ENCODE measurements around the gene ZNF219. TPM values are rescaled to one million over a fixed set of nuclear protein-coding genes. Genes with fewer than 3 reads are reported as not detected.

Gene ZNF219
- polyA plus RNA-seq, 1 donor from 2014 or later: 40.6 TPM

- H4K20me1 ChIP-seq (ENCODE audit: insufficient read depth): no peaks in the 10 kb centered on the region
- peaks cover 7% of the 10 kb centered on the region for H3K36me3 ChIP-seq (ENCODE audit: insufficient read depth, low read length)
Observed at GRCh38 chr14:21090940-21091663, 7.4 kb downstream of the ZNF219 start.

GRCh38 chr14:21090194-21090939, 8.1 kb downstream of the ZNF219 start:
- Histone ChIP-seq H3K27ac (ENCODE audit: low read length) (no peak overlapping the region), H3K9me2 (ENCODE audit: insufficient read depth, low read length) (no peaks in the 10 kb centered on the region), H3F3A (ENCODE audit: insufficient read depth, low read length, poor library complexity, severe bottlenecking) (peaks cover 28% of the 10 kb centered on the region), H3K79me2 (replicated peaks; ENCODE audit: insufficient read depth, low read length) (peaks cover 16% of the 10 kb centered on the region), H3K4me2 (ENCODE audit: low read length) (no peak overlapping the region), H3K4me3 (ENCODE audit: low read length) (no peak overlapping the region), H4K20me1 (ENCODE audit: insufficient read depth) (no peaks in the 10 kb centered on the region), H3K9ac (ENCODE audit: low read length) (no peak overlapping the region), H3K36me3 (ENCODE audit: insufficient read depth, low read length) (peaks cover 10% of the 10 kb centered on the region), H3K9me3 (ENCODE audit: low read length) (no peaks in the 10 kb centered on the region), H2AFZ (ENCODE audit: low read depth, low read length) (no peak overlapping the region), H3K27me3 (ENCODE audit: insufficient read depth, low read depth, low read length) (no peaks in the 10 kb centered on the region)
- TF ChIP-seq RAD21 (conservative IDR thresholded peaks at IDR 0.05) (no peak), EZH2 (IDR thresholded peaks at IDR 0.05; ENCODE audit: borderline replicate concordance, insufficient read depth, low read length, poor library complexity, severe bottlenecking) (no peak), SMC3 (conservative IDR thresholded peaks at IDR 0.05; ENCODE audit: poor library complexity) (no peak), MXI1 (conservative IDR thresholded peaks at IDR 0.05; ENCODE audit: poor library complexity, severe bottlenecking) (no peak), TAF1 (IDR thresholded peaks at IDR 0.05; ENCODE audit: low read depth) (no peak)
- TF ChIP-seq, protein P1, sequence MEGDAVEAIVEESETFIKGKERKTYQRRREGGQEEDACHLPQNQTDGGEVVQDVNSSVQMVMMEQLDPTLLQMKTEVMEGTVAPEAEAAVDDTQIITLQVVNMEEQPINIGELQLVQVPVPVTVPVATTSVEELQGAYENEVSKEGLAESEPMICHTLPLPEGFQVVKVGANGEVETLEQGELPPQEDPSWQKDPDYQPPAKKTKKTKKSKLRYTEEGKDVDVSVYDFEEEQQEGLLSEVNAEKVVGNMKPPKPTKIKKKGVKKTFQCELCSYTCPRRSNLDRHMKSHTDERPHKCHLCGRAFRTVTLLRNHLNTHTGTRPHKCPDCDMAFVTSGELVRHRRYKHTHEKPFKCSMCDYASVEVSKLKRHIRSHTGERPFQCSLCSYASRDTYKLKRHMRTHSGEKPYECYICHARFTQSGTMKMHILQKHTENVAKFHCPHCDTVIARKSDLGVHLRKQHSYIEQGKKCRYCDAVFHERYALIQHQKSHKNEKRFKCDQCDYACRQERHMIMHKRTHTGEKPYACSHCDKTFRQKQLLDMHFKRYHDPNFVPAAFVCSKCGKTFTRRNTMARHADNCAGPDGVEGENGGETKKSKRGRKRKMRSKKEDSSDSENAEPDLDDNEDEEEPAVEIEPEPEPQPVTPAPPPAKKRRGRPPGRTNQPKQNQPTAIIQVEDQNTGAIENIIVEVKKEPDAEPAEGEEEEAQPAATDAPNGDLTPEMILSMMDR (IDR thresholded peaks at IDR 0.05; ENCODE audit: poor library complexity, severe bottlenecking): no peak
- TF ChIP-seq, protein P2, sequence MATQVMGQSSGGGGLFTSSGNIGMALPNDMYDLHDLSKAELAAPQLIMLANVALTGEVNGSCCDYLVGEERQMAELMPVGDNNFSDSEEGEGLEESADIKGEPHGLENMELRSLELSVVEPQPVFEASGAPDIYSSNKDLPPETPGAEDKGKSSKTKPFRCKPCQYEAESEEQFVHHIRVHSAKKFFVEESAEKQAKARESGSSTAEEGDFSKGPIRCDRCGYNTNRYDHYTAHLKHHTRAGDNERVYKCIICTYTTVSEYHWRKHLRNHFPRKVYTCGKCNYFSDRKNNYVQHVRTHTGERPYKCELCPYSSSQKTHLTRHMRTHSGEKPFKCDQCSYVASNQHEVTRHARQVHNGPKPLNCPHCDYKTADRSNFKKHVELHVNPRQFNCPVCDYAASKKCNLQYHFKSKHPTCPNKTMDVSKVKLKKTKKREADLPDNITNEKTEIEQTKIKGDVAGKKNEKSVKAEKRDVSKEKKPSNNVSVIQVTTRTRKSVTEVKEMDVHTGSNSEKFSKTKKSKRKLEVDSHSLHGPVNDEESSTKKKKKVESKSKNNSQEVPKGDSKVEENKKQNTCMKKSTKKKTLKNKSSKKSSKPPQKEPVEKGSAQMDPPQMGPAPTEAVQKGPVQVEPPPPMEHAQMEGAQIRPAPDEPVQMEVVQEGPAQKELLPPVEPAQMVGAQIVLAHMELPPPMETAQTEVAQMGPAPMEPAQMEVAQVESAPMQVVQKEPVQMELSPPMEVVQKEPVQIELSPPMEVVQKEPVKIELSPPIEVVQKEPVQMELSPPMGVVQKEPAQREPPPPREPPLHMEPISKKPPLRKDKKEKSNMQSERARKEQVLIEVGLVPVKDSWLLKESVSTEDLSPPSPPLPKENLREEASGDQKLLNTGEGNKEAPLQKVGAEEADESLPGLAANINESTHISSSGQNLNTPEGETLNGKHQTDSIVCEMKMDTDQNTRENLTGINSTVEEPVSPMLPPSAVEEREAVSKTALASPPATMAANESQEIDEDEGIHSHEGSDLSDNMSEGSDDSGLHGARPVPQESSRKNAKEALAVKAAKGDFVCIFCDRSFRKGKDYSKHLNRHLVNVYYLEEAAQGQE (IDR thresholded peaks at IDR 0.05; ENCODE audit: borderline replicate concordance): no peak

More at GRCh38 chr14:21090940-21091663, 7.4 kb downstream of the ZNF219 start:
- H3K9me3 ChIP-seq (ENCODE audit: low read length): no peaks in the 10 kb centered on the region
- no peak overlapping the region for H3K4me2 ChIP-seq (ENCODE audit: low read length)
- H3K27me3 ChIP-seq (ENCODE audit: insufficient read depth, low read depth, low read length): no peaks in the 10 kb centered on the region
- H3K9me2 ChIP-seq (ENCODE audit: insufficient read depth, low read length): no peaks in the 10 kb centered on the region
- H3F3A ChIP-seq (ENCODE audit: insufficient read depth, low read length, poor library complexity, severe bottlenecking): peaks cover 23% of the 10 kb centered on the region
- no peak overlapping the region for H3K9ac ChIP-seq (ENCODE audit: low read length)
- no peak for TF ChIP-seq POLR2AphosphoS5 (IDR thresholded peaks at IDR 0.05)
- no peak for TF ChIP-seq EZH2 (IDR thresholded peaks at IDR 0.05; ENCODE audit: borderline replicate concordance, insufficient read depth, low read length, poor library complexity, severe bottlenecking)
- no peak for TF ChIP-seq MXI1 (conservative IDR thresholded peaks at IDR 0.05; ENCODE audit: poor library complexity, severe bottlenecking)
- TF ChIP-seq EP300 (conservative IDR thresholded peaks at IDR 0.05; ENCODE audit: poor library complexity, severe bottlenecking): no peak
- TF ChIP-seq, protein P1 (IDR thresholded peaks at IDR 0.05; ENCODE audit: poor library complexity, severe bottlenecking): no peak
- TF ChIP-seq, protein P2 (IDR thresholded peaks at IDR 0.05; ENCODE audit: borderline replicate concordance): no peak
- no peak for TF ChIP-seq TAF1 (IDR thresholded peaks at IDR 0.05; ENCODE audit: low read depth)
- TF ChIP-seq SMC3 (conservative IDR thresholded peaks at IDR 0.05; ENCODE audit: poor library complexity): no peak
- TF ChIP-seq RAD21 (conservative IDR thresholded peaks at IDR 0.05): no peak
- no peak overlapping the region for H3K4me3 ChIP-seq (ENCODE audit: low read length)
- H2AFZ ChIP-seq (ENCODE audit: low read depth, low read length): no peak overlapping the region
- H3K27ac ChIP-seq (ENCODE audit: low read length): no peak overlapping the region
- H3K79me2 ChIP-seq (replicated peaks; ENCODE audit: insufficient read depth, low read length): peaks cover 16% of the 10 kb centered on the region

All from neural cell (in vitro differentiated cells).